Adipocyte (in vitro differentiated cells): ENCODE measurements around the gene SLC4A8.

Source experiments
- DNase-seq: peaks from one replicate; pipeline ENCODE4 v3.0.0-alpha.2; 2015; ENCODE audit warnings: low read depth
- H3K27me3 ChIP-seq: replicated peaks from 2 replicates; pipeline ENCODE4 v1.7.0; 2013; ENCODE audit warnings: mild to moderate bottlenecking, low read length, moderate library complexity; ENCODE audit not compliant: control insufficient read depth, insufficient read depth
- H3K36me3 ChIP-seq: 2 replicates; pipeline ENCODE4 v1.7.0; 2013; ENCODE audit warnings: low read length, mild to moderate bottlenecking, moderate library complexity; ENCODE audit not compliant: control insufficient read depth, insufficient read depth, severe bottlenecking
- H3K4me1 ChIP-seq: 2 replicates; pipeline ENCODE4 v1.7.0; 2013; ENCODE audit warnings: mild to moderate bottlenecking, low read length, moderate library complexity; ENCODE audit not compliant: control insufficient read depth, insufficient read depth
- H3K4me3 ChIP-seq: 2 replicates; pipeline ENCODE4 v1.7.0; 2013; ENCODE audit warnings: mild to moderate bottlenecking, low read length, moderate library complexity
- H3K9ac ChIP-seq: 2 replicates; pipeline ENCODE4 v1.7.0; 2013; ENCODE audit warnings: mild to moderate bottlenecking, low read length, moderate library complexity
- H3K9me3 ChIP-seq: 2 replicates; pipeline ENCODE4 v1.7.0; 2013; ENCODE audit warnings: mild to moderate bottlenecking, low read length, moderate library complexity; ENCODE audit not compliant: control insufficient read depth

Gene SLC4A8

GRCh38 chr12:51531978-51532497, 107.4 kb downstream of the SLC4A8 start:
- H3K27me3 ChIP-seq = no peaks in the 10 kb centered on the region
- H3K4me1 ChIP-seq = no peaks in the 10 kb centered on the region
- no peaks in the 10 kb centered on the region for H3K36me3 ChIP-seq
- no peak overlapping the region for H3K4me3 ChIP-seq
- no peak overlapping the region for H3K9ac ChIP-seq
- H3K9me3 ChIP-seq = no peaks in the 10 kb centered on the region
- peak; percentile 91 for DNase-seq

GRCh38 chr12:51533799-51534198, 109.2 kb downstream of the SLC4A8 start:
- Histone ChIP-seq H3K4me1 (no peaks in the 10 kb centered on the region), H3K9me3 (no peaks in the 10 kb centered on the region), H3K27me3 (peaks cover 4% of the 10 kb centered on the region), H3K4me3 (no peak overlapping the region), H3K9ac (no peak overlapping the region), H3K36me3 (no peaks in the 10 kb centered on the region)
- no peak for DNase-seq

GRCh38 chr12:51534216-51535074, 109.8 kb downstream of the SLC4A8 start:
- Histone ChIP-seq H3K27me3 (peaks cover 4% of the 10 kb centered on the region), H3K4me3 (no peak overlapping the region), H3K9ac (no peak overlapping the region), H3K4me1 (no peaks in the 10 kb centered on the region), H3K9me3 (no peaks in the 10 kb centered on the region), H3K36me3 (no peaks in the 10 kb centered on the region)
- DNase-seq = no peak

DNA sequence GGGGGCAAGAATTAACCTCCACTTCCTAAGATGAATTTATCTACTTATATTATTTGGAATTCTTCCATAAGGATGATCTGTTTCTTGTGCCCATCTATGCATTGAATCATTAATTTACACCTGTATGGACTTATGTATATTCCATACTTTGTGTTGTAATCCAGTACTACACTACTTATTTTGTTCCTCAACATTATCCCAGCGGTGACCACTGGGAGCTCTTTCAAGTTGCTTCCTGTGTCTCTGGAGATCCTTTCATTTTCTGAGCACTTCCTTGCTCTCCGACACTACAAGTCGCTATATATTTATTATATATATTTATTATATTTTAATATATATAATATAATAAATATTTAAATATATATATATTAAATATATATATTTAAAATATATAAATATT, 111.5 kb downstream of the SLC4A8 start:
- H3K9me3 ChIP-seq = no peaks in the 10 kb centered on the region
- DNase-seq = no peak
- H3K4me1 ChIP-seq = no peaks in the 10 kb centered on the region
- H3K36me3 ChIP-seq = no peaks in the 10 kb centered on the region
- H3K4me3 ChIP-seq = no peak overlapping the region
- peaks cover 4% of the 10 kb centered on the region for H3K27me3 ChIP-seq
- no peak overlapping the region for H3K9ac ChIP-seq

GRCh38 chr12:51538149-51538548, 113.5 kb downstream of the SLC4A8 start:
- peaks cover 4% of the 10 kb centered on the region for H3K27me3 ChIP-seq
- DNase-seq = no peak
- no peaks in the 10 kb centered on the region for H3K4me1 ChIP-seq
- H3K9ac ChIP-seq = no peak overlapping the region
- no peaks in the 10 kb centered on the region for H3K36me3 ChIP-seq
- H3K9me3 ChIP-seq = no peaks in the 10 kb centered on the region
- no peak overlapping the region for H3K4me3 ChIP-seq

GRCh38 chr12:51538599-51538998, 114.0 kb downstream of the SLC4A8 start:
- no peaks in the 10 kb centered on the region for H3K36me3 ChIP-seq
- DNase-seq = no peak
- H3K4me3 ChIP-seq = no peak overlapping the region
- no peaks in the 10 kb centered on the region for H3K4me1 ChIP-seq
- H3K27me3 ChIP-seq = peaks cover 4% of the 10 kb centered on the region
- no peaks in the 10 kb centered on the region for H3K9me3 ChIP-seq
- H3K9ac ChIP-seq = no peak overlapping the region

DNA sequence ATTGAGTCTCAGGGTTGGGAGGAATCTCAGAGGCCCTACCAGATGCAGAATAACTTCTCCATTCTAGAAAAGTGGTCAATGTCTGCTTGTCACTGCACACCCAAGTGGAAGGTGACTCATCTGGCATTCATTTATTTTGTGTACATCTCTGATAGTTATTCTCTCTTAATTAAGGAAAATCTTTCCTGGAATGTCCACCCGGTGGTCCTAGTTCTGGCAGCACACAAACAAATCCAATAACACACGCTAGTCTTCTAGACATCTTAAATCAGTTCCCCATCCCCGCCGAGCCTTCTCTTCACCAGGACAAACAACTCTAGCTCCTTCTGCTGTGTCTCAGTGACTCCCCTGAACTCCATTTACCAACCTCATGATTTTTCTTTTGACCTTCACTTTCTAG, 116.4 kb downstream of the SLC4A8 start:
- Histone ChIP-seq H3K9me3 (no peaks in the 10 kb centered on the region), H3K4me3 (no peak overlapping the region), H3K36me3 (no peaks in the 10 kb centered on the region), H3K9ac (no peak overlapping the region), H3K4me1 (no peaks in the 10 kb centered on the region), H3K27me3 (peaks cover 7% of the 10 kb centered on the region)
- no peak for DNase-seq

DNA sequence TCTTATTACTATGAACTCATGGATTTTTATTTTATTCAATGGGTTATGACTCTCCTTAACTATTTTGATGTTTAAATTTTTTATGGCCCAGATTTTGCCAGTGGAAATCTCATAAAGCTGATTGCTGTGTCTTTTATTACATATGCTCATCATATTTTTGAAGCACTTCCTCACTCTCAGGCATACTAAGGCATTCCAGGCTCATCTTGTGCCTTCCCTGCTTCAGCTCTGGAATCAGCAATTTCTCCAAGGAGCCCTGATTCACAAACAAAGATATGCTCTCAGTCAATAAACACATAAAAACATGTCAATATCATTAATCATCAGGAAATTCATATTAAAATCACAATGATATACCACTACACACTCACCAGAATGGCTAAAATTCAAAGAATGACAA, 121.5 kb downstream of the SLC4A8 start:
- Histone ChIP-seq H3K36me3 (no peaks in the 10 kb centered on the region), H3K4me1 (no peaks in the 10 kb centered on the region), H3K4me3 (no peak overlapping the region), H3K9me3 (no peaks in the 10 kb centered on the region), H3K9ac (no peak overlapping the region), H3K27me3 (peaks cover 3% of the 10 kb centered on the region)
- no peak for DNase-seq

DNA sequence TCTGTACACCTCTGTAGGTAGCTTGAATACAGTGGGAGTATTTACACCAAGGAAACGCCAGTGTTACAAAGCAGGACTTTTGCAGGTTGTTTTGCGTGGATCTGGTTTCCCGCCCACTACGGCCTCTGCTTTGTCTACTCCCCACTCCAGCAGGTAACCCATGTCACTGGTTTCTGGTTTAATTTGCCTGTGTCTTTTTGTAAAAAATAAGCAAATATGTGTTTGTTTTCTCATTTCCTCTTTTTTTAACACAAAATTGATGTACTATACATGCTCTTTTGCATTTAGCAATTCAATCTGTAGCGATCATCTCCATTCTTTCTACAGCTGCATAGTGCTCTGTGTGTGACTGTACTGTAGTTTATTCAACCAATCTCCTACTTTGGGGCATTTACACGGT, 123.0 kb downstream of the SLC4A8 start:
- Histone ChIP-seq H3K27me3 (peaks cover 3% of the 10 kb centered on the region), H3K4me1 (no peaks in the 10 kb centered on the region), H3K36me3 (no peaks in the 10 kb centered on the region), H3K4me3 (no peak overlapping the region), H3K9ac (no peak overlapping the region), H3K9me3 (no peaks in the 10 kb centered on the region)
- no peak for DNase-seq

GRCh38 chr12:51548241-51548640, 123.6 kb downstream of the SLC4A8 start:
- H3K9ac ChIP-seq = no peak overlapping the region

GRCh38 chr12:51549637-51550036, 125.0 kb downstream of the SLC4A8 start:
- Histone ChIP-seq H3K27me3 (peaks cover 3% of the 10 kb centered on the region), H3K36me3 (no peaks in the 10 kb centered on the region), H3K9ac (no peak overlapping the region), H3K9me3 (peaks cover 12% of the 10 kb centered on the region), H3K4me1 (no peaks in the 10 kb centered on the region), H3K4me3 (no peak overlapping the region)
- peak; percentile 40 for DNase-seq

More at GRCh38 chr12:51548241-51548640, 123.6 kb downstream of the SLC4A8 start:
- no peaks in the 10 kb centered on the region for H3K4me1 ChIP-seq
- peaks cover 3% of the 10 kb centered on the region for H3K27me3 ChIP-seq
- H3K9me3 ChIP-seq = peaks cover 2% of the 10 kb centered on the region
- H3K36me3 ChIP-seq = no peaks in the 10 kb centered on the region
- H3K4me3 ChIP-seq = no peak overlapping the region
- DNase-seq = no peak
